OCI-M1 (cell line): Measurements from ENCODE around the gene EFNA2.

Experiments
- DNase-seq: peaks from one replicate; lab custom pipeline; 2025; lab: John Stamatoyannopoulos, UW

Gene EFNA2

GRCh38 chr19:1249298-1249989 is 36.2 kb upstream of the EFNA2 start:
- peak; percentile 94 for DNase-seq

- no peak for DNase-seq
Measured at GRCh38 chr19:1249990-1250436, 35.7 kb upstream of the EFNA2 start.

- peak; percentile 65 for DNase-seq
Measured at GRCh38 chr19:1250437-1251260, 35.0 kb upstream of the EFNA2 start.

GRCh38 chr19:1251330-1252220 is 34.1 kb upstream of the EFNA2 start:
- peak; percentile 76 for DNase-seq

GRCh38 chr19:1252221-1252820 is 33.4 kb upstream of the EFNA2 start:
- peak; percentile 64 for DNase-seq

GRCh38 chr19:1252821-1253513 is 32.7 kb upstream of the EFNA2 start:
- DNase-seq = peak; percentile 87

- DNase-seq = peak; percentile 87
Measured at GRCh38 chr19:1253514-1254080, 32.1 kb upstream of the EFNA2 start.

GRCh38 chr19:1254081-1254527 is 31.6 kb upstream of the EFNA2 start:
- DNase-seq = no peak

GRCh38 chr19:1254530-1255185 is 31.0 kb upstream of the EFNA2 start:
- DNase-seq = no peak

GRCh38 chr19:1255186-1256161 is 30.2 kb upstream of the EFNA2 start:
- no peak for DNase-seq

GRCh38 chr19:1256646-1257474 is 28.8 kb upstream of the EFNA2 start:
- DNase-seq = no peak

- DNase-seq = no peak
Measured at GRCh38 chr19:1257475-1258162, 28.1 kb upstream of the EFNA2 start.

- no peak for DNase-seq
Measured at GRCh38 chr19:1258163-1258492, 27.5 kb upstream of the EFNA2 start.

- peak; percentile 54 for DNase-seq
Measured at GRCh38 chr19:1258707-1259205, 26.9 kb upstream of the EFNA2 start.

GRCh38 chr19:1259206-1259875 is 26.3 kb upstream of the EFNA2 start:
- DNase-seq = peak; percentile 74

GRCh38 chr19:1259876-1260748 is 25.6 kb upstream of the EFNA2 start:
- peak; percentile 53 for DNase-seq
